HT-29 (cell line): Measurements from ENCODE around the gene PRKAG2. TPM values are rescaled to one million over a fixed set of nuclear protein-coding genes. Genes with fewer than 3 reads are reported as not detected.
"Not testable (repeated sequence)": the region's sequence is repeated elsewhere in the genome, so short reads cannot be mapped to it uniquely, and the experiment has no call there.

ENCODE experiments used
- DNase-seq: peaks from one replicate; pipeline ENCODE4 v3.0.0-alpha.2; 2015; ENCODE audit warnings: low spot score
- total RNA-seq: library from RNA; depleted of rRNA; stranded (reverse); fragments of >200 nt; shearing (Covaris generic); gene quantifications from 2 replicates; pipeline ENCODE4 v1.2.3, GENCODE V29; 2014

PRKAG2 gene
- total RNA-seq, 1 experiment from 2014 or later, result 5.4 TPM

GRCh38 chr7:151802469-151802846 is 74.5 kb downstream of the PRKAG2 start:
- DNase-seq, result no peak

GRCh38 chr7:151801782-151802468 is 75.0 kb downstream of the PRKAG2 start:
- DNase-seq, result no peak

GRCh38 chr7:151801291-151801690 is 75.6 kb downstream of the PRKAG2 start:
- no peak for DNase-seq

DNA sequence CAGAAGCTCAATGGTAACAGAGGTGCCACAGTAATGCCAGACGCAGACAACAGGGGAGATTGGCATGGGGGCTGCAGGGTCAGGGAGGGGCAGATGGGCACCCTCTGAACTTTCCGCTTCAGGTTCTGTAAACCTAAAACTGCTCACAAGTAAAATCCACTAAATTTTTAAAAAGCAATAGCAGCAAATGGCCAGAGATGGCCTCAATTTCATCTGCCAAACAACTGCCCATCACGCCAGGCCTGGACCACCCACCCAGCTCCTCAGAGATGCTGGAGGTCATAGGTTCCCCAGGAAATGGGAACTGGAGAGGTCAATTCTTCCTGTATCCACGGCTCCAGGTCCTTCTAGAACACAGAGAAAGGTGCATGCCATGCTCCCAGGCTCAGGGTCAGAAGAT is 76.1 kb downstream of the PRKAG2 start:
- no peak for DNase-seq

DNA sequence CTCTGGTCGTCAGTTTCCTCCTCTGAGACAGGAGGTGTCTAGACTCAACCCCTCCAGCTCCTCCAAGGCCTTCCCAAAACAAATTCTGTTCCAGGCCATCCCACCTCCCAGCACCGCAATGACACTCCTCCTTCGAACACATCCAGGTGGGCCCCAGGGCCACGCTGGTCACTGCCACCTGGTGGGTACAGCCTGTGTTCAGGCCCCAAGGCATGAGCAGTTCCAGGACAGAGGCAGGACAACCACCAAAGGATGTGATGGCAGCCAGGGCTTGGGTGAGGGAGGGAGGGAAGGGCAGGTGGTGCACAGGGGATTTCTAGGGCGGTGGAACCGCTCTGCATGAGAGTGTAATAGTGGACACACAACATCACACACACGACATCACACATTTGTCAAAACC is 76.5 kb downstream of the PRKAG2 start:
- no peak for DNase-seq

- no peak for DNase-seq
Observed at GRCh38 chr7:151799506-151799905, 77.4 kb downstream of the PRKAG2 start.

- no peak for DNase-seq
Observed at GRCh38 chr7:151798851-151799448, 78.0 kb downstream of the PRKAG2 start.

DNA sequence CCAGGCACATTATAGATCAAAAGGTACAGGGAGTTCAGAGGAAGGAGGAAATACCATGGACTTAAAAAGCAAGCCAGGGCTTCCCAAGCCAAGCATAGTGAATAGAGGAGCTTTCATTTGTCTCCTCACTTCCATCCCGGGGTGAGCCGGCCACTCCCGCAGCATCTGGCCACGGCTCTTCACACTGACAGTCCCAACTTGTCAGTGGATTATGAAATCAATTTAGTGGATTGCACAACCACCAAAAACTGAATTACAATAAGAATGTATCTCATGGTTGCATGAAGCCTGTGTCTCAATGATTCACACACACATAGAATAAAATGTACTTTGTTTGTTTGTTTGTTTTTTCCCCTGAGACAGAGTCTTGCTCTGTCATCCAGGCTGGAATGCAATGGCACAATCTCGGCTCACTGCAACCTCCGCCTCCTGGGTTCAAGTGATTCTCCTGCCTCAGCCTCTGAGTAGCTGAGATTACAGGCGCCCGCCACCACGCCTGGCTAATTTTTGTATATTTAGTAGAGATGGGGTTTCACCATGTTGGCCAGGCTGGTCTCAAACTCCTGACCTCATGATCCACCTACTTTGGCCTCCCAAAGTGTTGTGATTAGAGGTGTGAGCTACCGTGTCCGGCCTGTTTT is 79.1 kb downstream of the PRKAG2 start:
- DNase-seq, result not testable (repeated sequence)

- DNase-seq, result no peak
Observed at GRCh38 chr7:151796871-151797537, 79.9 kb downstream of the PRKAG2 start.

GRCh38 chr7:151796091-151796870 is 80.6 kb downstream of the PRKAG2 start:
- peak; percentile 72 for DNase-seq

GRCh38 chr7:151795168-151795811 is 81.6 kb downstream of the PRKAG2 start:
- no peak for DNase-seq

- no peak for DNase-seq
Observed at GRCh38 chr7:151794508-151795167, 82.3 kb downstream of the PRKAG2 start.

DNA sequence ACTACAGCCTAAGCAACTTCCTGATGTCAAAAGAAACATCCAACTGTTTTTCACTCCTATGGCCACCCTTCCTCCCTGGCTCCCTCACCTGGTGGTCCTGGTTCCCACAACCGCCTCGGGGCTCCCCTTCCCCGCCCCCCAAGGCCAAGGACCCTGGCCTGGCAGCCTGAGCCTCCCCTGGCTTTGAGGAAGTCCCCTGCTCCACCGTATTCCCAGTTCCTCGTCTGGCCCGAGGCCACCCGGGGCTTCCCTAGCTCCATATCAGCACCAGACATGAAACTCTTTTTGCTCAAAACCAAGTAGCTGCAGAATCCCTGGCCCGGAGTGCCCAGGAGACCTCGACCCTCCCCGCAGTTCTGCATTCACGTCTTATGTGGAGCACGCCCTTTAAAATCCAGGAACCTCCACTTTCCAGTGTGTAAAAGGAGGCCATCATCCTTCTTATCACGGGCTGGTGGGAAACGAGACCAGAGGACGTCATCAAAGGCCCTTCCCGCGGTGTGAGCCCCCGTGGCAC is 82.9 kb downstream of the PRKAG2 start:
- no peak for DNase-seq

GRCh38 chr7:151793531-151793951 is 83.4 kb downstream of the PRKAG2 start:
- no peak for DNase-seq

DNA sequence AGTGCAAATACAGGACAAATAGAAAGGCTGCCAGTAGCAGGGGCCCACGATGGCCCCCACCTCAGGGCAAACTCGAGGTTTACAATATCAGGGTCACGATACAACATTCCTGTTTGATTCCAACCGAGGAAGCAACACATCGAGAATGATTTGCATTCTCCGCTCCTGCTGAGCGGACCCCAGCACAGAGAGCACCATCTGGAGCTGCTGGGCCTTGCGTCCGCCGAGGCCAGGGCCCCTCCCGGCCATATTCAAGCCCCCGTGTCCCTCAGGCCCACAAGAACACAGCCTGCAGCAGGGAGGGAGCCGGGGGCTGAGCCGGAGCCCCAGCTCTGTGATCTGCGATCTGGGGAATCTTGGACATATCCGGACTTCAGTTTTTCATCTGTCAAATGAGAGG is 84.3 kb downstream of the PRKAG2 start:
- DNase-seq, result no peak

DNA sequence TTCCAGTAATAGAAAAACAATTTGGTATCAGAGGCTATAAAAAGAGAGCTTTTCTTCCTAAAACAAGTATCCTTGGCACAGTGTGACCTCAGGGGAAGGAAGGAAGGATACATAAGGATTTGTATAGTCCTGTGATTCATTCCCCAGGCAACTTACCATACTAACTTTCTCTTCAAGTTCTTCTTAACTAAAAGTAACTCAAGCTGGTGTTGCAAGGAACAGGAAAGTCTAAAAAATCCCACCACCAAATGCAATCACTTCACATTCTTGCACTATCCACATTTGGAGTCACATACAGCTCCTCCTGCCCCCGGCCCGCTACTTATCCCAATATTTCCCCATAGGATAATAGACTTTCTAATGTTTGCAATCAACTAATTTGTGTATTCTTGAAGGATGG is 84.8 kb downstream of the PRKAG2 start:
- no peak for DNase-seq

GRCh38 chr7:151790830-151791620 is 85.9 kb downstream of the PRKAG2 start:
- DNase-seq, result no peak

GRCh38 chr7:151790095-151790829 is 86.7 kb downstream of the PRKAG2 start:
- no peak for DNase-seq
